GM19467 (cell line): ENCODE results near the gene PIK3AP1.
"Not testable (repeated sequence)": the region's sequence is repeated elsewhere in the genome, so short reads cannot be mapped to it uniquely, and the experiment has no call there.

Experiments
- ATAC-seq: cut with Tn5 transposase; IDR thresholded peaks from one replicate; pipeline ENCODE4 v1.9.1; 2021; ENCODE audit warnings: mild to moderate bottlenecking, moderate library complexity; ENCODE audit not compliant: unreplicated experiment

PIK3AP1 gene

GRCh38 chr10:96699613-96700012 is 20.7 kb downstream of the PIK3AP1 start:
- ATAC-seq, result no peak

GRCh38 chr10:96698305-96698704 is 22.0 kb downstream of the PIK3AP1 start:
- not testable (repeated sequence) for ATAC-seq

GRCh38 chr10:96697438-96697837 is 22.9 kb downstream of the PIK3AP1 start:
- no peak for ATAC-seq

GRCh38 chr10:96696845-96697425 is 23.4 kb downstream of the PIK3AP1 start:
- ATAC-seq, result no peak

- no peak for ATAC-seq
Observed at GRCh38 chr10:96695975-96696634, 24.2 kb downstream of the PIK3AP1 start.

GRCh38 chr10:96695366-96695765 is 24.9 kb downstream of the PIK3AP1 start:
- no peak for ATAC-seq

- no peak for ATAC-seq
Observed at GRCh38 chr10:96693431-96693830, 26.9 kb downstream of the PIK3AP1 start.

GRCh38 chr10:96692427-96692826 is 27.9 kb downstream of the PIK3AP1 start:
- no peak for ATAC-seq

- no peak for ATAC-seq
Observed at GRCh38 chr10:96691761-96692160, 28.6 kb downstream of the PIK3AP1 start.

GRCh38 chr10:96690755-96691730 is 29.3 kb downstream of the PIK3AP1 start:
- no peak for ATAC-seq

- no peak for ATAC-seq
Observed at GRCh38 chr10:96688789-96689188, 31.5 kb downstream of the PIK3AP1 start.

GRCh38 chr10:96687317-96688012 is 32.8 kb downstream of the PIK3AP1 start:
- ATAC-seq, result no peak

GRCh38 chr10:96686514-96686913 is 33.8 kb downstream of the PIK3AP1 start:
- no peak for ATAC-seq

- ATAC-seq, result no peak
Observed at GRCh38 chr10:96685306-96685705, 35.0 kb downstream of the PIK3AP1 start.

- ATAC-seq, result no peak
Observed at GRCh38 chr10:96684826-96685225, 35.5 kb downstream of the PIK3AP1 start.

GRCh38 chr10:96683710-96684109 is 36.6 kb downstream of the PIK3AP1 start:
- no peak for ATAC-seq

- no peak for ATAC-seq
Observed at GRCh38 chr10:96683065-96683464, 37.2 kb downstream of the PIK3AP1 start.

- no peak for ATAC-seq
Observed at GRCh38 chr10:96681524-96681923, 38.8 kb downstream of the PIK3AP1 start.

GRCh38 chr10:96680463-96680862 is 39.9 kb downstream of the PIK3AP1 start:
- not testable (repeated sequence) for ATAC-seq

GRCh38 chr10:96678725-96679124 is 41.6 kb downstream of the PIK3AP1 start:
- ATAC-seq, result no peak
